K562 treated with DMSO at 1 percent for 12 hours (cell line): ENCODE results near the gene SMCR8. TPM values are rescaled to one million over a fixed set of nuclear protein-coding genes. Genes with fewer than 3 reads are reported as not detected.

Experiments
- total RNA-seq: library from RNA; unstranded; fragments of 300-600 nt; gene quantifications from 2 replicates; pipeline ENCODE4 v1.2.3, GENCODE V29; 2022; ENCODE audit not compliant: insufficient read depth

Gene SMCR8
- 3.0 and 14.5 TPM in 2 replicates for total RNA-seq

DNA sequence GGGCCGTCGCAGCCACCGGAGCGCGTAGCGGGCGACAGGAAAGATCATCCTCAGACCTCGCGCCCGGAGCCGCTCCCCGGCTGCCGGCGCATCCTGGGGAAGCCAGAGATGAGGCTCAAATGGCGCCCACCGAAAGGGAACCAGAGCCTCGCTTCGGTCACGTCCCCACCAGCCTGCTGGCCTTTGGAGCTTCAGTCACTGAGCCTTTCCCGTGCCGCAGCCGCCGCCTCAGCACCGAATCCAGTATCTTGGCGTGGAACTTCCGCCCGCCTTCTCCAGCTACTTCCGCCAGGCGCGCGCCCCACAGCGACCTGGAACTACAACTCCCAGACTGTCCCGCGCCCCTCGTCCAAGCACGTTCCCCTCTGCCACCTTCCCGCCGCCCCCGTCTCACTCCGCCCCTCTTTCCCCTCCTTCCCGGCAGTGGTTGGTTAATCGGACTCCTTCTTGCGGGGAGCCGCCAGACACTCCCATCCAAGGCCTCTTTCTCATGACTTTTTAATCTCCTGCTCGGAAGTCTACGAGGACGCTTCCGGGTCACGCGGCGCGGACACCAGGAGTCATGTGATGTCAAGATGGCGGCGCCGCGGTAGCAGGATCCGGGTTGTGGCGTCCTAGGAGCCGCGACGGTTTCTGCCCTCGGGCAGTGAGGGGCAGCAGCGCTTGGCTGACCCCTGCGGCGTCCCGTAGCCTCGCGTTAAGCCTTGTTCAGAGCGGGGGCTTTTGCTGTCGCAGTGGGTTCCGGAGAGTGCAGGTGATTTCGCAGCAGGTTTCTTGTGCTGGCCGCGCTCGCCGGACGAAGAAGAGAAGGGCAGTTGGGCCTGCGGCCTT is at the start of gene SMCR8, which contains the start of gene TOP3A:
Gene SMCR8, plus strand, starts transcription at position 563 of the 831 bp plus-strand sequence. CDS start 497 bp downstream, outside the sequence.
Gene TOP3A, minus strand, starts transcription at position 264 of the 831 bp plus-strand sequence. Its CDS starts 216 bp downstream, at position 48.

DNA sequence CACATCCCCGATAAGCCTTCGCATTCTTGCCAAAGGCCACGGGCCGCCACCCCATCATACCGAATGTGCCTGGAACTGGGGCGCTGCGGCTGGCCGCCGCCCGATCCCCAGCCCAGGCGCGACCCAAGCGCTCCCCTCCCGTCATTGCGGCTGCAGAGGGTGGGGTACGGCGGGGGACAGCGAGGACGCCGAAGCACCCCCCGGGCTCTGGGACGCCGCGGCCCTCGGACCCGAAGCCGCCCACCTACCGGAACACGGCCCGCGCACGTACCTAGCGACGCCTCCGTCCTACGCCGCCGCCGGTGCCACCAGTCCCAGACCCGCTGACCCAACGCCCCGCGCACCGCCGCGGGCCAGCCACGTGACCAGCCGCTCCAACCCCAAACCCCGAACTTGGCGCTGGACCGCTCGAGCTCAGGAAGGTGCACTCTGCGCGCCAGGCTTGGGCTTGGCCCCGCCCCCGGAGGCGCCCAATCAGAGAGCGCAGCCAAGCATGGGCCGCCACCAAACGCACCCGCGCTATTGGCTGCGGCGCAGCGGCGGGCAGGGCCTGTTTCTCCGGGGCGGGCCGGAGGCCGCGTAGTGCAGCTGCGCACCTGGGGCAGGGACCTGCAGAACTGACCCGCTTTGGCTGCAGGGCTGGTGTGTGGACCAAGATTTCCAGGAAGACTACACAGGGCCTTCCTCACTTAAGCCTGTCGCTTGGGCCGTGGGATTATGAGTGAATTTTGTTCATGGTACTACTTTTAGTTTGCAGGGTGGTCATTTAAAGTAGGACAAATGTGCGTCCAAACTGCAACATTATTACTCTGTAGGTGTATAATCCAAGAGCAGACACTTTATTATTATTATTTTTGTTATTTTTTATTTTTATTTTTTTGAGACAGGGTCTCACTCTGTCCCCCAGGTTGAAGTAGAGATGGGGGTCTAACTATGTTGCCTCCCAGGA is 48.3 kb downstream of the SMCR8 start, which contains the start of gene SHMT1:
Gene SHMT1, minus strand, starts transcription at position 450 of the 949 bp plus-strand sequence. CDS start 7,569 bp downstream, outside the sequence.

Other genes starting within 250 kb of the SMCR8 start
- gene DRG2, start 227.3 kb upstream of the SMCR8 start, total RNA-seq, result 23.6 and 28.6 TPM in 2 replicates
- gene MYO15A, start 206.5 kb upstream of the SMCR8 start, total RNA-seq, result not detected in 2 replicates
- 34.7 and 60.3 TPM in 2 replicates for gene ALKBH5, start 131.5 kb upstream of the SMCR8 start, total RNA-seq
- 13.5 and 22.7 TPM in 2 replicates for gene LLGL1, start 89.7 kb upstream of the SMCR8 start, total RNA-seq
- gene FLII, start 56.6 kb upstream of the SMCR8 start, total RNA-seq, result 117 and 120 TPM in 2 replicates
- gene MIEF2, start 54.6 kb upstream of the SMCR8 start, total RNA-seq, result 9.7 and 10.3 TPM in 2 replicates
- gene TOP3A, start 299 bp upstream of the SMCR8 start, total RNA-seq, result 11.3 and 40.6 TPM in 2 replicates
- gene SHMT1, start 48.3 kb downstream of the SMCR8 start, total RNA-seq, result 34.7 and 47.5 TPM in 2 replicates
- gene EVPLL, start 62.5 kb downstream of the SMCR8 start, total RNA-seq, result not detected in 2 replicates
- gene LGALS9C, start 161.5 kb downstream of the SMCR8 start, total RNA-seq, result not detected in 2 replicates